Stimulated activated memory B cell treated with anti-CD40 and anti-IgM and Interleukin-4, amounts not matched to agents 10 μg/mL and 1 μg/mL and 100 μg/mL, for 72 hours (primary cell): ENCODE data around the gene NCF4.

Experiments
- ATAC-seq: fragments of 150-1000 bp; cut with Tn5 transposase; 2 replicates; pipeline ENCODE4 v1.10.0; 2021
- H3K27ac Mint-ChIP-seq: one replicate; pipeline ENCODE4 v1.8.0; 2022; ENCODE audit warnings: mild to moderate bottlenecking, mixed read lengths
- H3K27me3 Mint-ChIP-seq: one replicate; pipeline ENCODE4 v1.8.0; 2022; ENCODE audit warnings: mixed read lengths
- H3K36me3 Mint-ChIP-seq: one replicate; pipeline ENCODE4 v1.8.0; 2022; ENCODE audit warnings: mixed read lengths
- H3K4me1 Mint-ChIP-seq: one replicate; pipeline ENCODE4 v1.8.0; 2022; ENCODE audit warnings: mixed read lengths
- H3K4me3 Mint-ChIP-seq: one replicate; pipeline ENCODE4 v1.8.0; 2022; ENCODE audit warnings: mild to moderate bottlenecking, moderate library complexity, mixed read lengths
- H3K9me3 Mint-ChIP-seq: one replicate; pipeline ENCODE4 v1.8.0; 2022; ENCODE audit warnings: mixed read lengths

The NCF4 gene

GRCh38 chr22:36853407-36854099 is 7.3 kb upstream of the NCF4 start:
- no peaks in the 10 kb centered on the region for H3K36me3 Mint-ChIP-seq
- peaks cover 33% of the 10 kb centered on the region for H3K4me1 Mint-ChIP-seq
- H3K4me3 Mint-ChIP-seq: peak overlapping the region; percentile 48
- ATAC-seq: peak; percentile 67
- peak overlapping the region; percentile 86 for H3K27ac Mint-ChIP-seq
- H3K9me3 Mint-ChIP-seq: no peaks in the 10 kb centered on the region
- H3K27me3 Mint-ChIP-seq: peaks cover 21% of the 10 kb centered on the region

GRCh38 chr22:36855478-36855877 is 5.3 kb upstream of the NCF4 start:
- Mint-ChIP-seq H3K4me1 (peaks cover 52% of the 10 kb centered on the region), H3K27me3 (peaks cover 1% of the 10 kb centered on the region), H3K36me3 (peaks cover 8% of the 10 kb centered on the region), H3K4me3 (no peak overlapping the region), H3K9me3 (peaks cover 5% of the 10 kb centered on the region), H3K27ac (peak overlapping the region; percentile 100)
- ATAC-seq: no peak

- peaks cover 5% of the 10 kb centered on the region for H3K9me3 Mint-ChIP-seq
- H3K4me1 Mint-ChIP-seq: peaks cover 56% of the 10 kb centered on the region
- peaks cover 8% of the 10 kb centered on the region for H3K36me3 Mint-ChIP-seq
- H3K4me3 Mint-ChIP-seq: peak overlapping the region; percentile 64
- peak; percentile 67 for ATAC-seq
- H3K27ac Mint-ChIP-seq: peak overlapping the region; percentile 100
- no peaks in the 10 kb centered on the region for H3K27me3 Mint-ChIP-seq
These were observed 4.5 kb upstream of the NCF4 start for GRCh38 chr22:36856121-36856791.

- H3K36me3 Mint-ChIP-seq: peaks cover 8% of the 10 kb centered on the region
- peaks cover 61% of the 10 kb centered on the region for H3K4me1 Mint-ChIP-seq
- peak overlapping the region; percentile 100 for H3K27ac Mint-ChIP-seq
- H3K4me3 Mint-ChIP-seq: no peak overlapping the region
- no peak for ATAC-seq
- H3K27me3 Mint-ChIP-seq: no peaks in the 10 kb centered on the region
- peaks cover 5% of the 10 kb centered on the region for H3K9me3 Mint-ChIP-seq
These were observed 4.0 kb upstream of the NCF4 start for GRCh38 chr22:36856792-36857135.

GRCh38 chr22:36858156-36858555 is 2.6 kb upstream of the NCF4 start:
- Mint-ChIP-seq H3K4me1 (peaks cover 69% of the 10 kb centered on the region), H3K36me3 (peaks cover 8% of the 10 kb centered on the region), H3K4me3 (no peak overlapping the region), H3K27ac (peak overlapping the region; percentile 100), H3K27me3 (no peaks in the 10 kb centered on the region), H3K9me3 (peaks cover 5% of the 10 kb centered on the region)
- ATAC-seq: no peak

- Mint-ChIP-seq H3K36me3 (peaks cover 10% of the 10 kb centered on the region), H3K4me1 (peaks cover 72% of the 10 kb centered on the region), H3K9me3 (peaks cover 5% of the 10 kb centered on the region), H3K4me3 (no peak overlapping the region), H3K27ac (peak overlapping the region; percentile 100), H3K27me3 (no peaks in the 10 kb centered on the region)
- ATAC-seq: no peak
These were observed 1.8 kb upstream of the NCF4 start for GRCh38 chr22:36858966-36859365.

- Mint-ChIP-seq H3K4me3 (peak overlapping the region; percentile 69), H3K36me3 (peaks cover 21% of the 10 kb centered on the region), H3K4me1 (peaks cover 83% of the 10 kb centered on the region), H3K27me3 (no peaks in the 10 kb centered on the region), H3K9me3 (peaks cover 5% of the 10 kb centered on the region), H3K27ac (peak overlapping the region; percentile 100)
- ATAC-seq: no peak
These were observed 789 bp upstream of the NCF4 start for GRCh38 chr22:36860017-36860416.

GRCh38 chr22:36860438-36860820 is 377 bp upstream of the NCF4 start:
- no peak for ATAC-seq
- Mint-ChIP-seq H3K27ac (peak overlapping the region; percentile 100), H3K27me3 (no peaks in the 10 kb centered on the region), H3K36me3 (peaks cover 25% of the 10 kb centered on the region), H3K4me3 (peak overlapping the region; percentile 69), H3K4me1 (peaks cover 87% of the 10 kb centered on the region), H3K9me3 (peaks cover 5% of the 10 kb centered on the region)

- Mint-ChIP-seq H3K27ac (peak overlapping the region; percentile 100), H3K27me3 (no peaks in the 10 kb centered on the region), H3K4me1 (peaks cover 90% of the 10 kb centered on the region), H3K36me3 (peaks cover 46% of the 10 kb centered on the region), H3K4me3 (peak overlapping the region; percentile 76), H3K9me3 (peaks cover 5% of the 10 kb centered on the region)
- peak; percentile 67 for ATAC-seq
These were observed 1.7 kb downstream of the NCF4 start for GRCh38 chr22:36862251-36863242.

GRCh38 chr22:36863281-36863680 is 2.5 kb downstream of the NCF4 start:
- H3K9me3 Mint-ChIP-seq: peaks cover 5% of the 10 kb centered on the region
- H3K4me3 Mint-ChIP-seq: peak overlapping the region; percentile 76
- H3K4me1 Mint-ChIP-seq: peaks cover 82% of the 10 kb centered on the region
- no peaks in the 10 kb centered on the region for H3K27me3 Mint-ChIP-seq
- peak overlapping the region; percentile 100 for H3K27ac Mint-ChIP-seq
- peaks cover 51% of the 10 kb centered on the region for H3K36me3 Mint-ChIP-seq
- no peak for ATAC-seq

GRCh38 chr22:36863979-36864378 is 3.2 kb downstream of the NCF4 start:
- no peak for ATAC-seq
- H3K27ac Mint-ChIP-seq: peak overlapping the region; percentile 100
- peaks cover 78% of the 10 kb centered on the region for H3K4me1 Mint-ChIP-seq
- H3K9me3 Mint-ChIP-seq: peaks cover 5% of the 10 kb centered on the region
- peaks cover 54% of the 10 kb centered on the region for H3K36me3 Mint-ChIP-seq
- no peak overlapping the region for H3K4me3 Mint-ChIP-seq
- H3K27me3 Mint-ChIP-seq: no peaks in the 10 kb centered on the region

GRCh38 chr22:36864454-36865215 is 3.8 kb downstream of the NCF4 start:
- peaks cover 53% of the 10 kb centered on the region for H3K36me3 Mint-ChIP-seq
- H3K27me3 Mint-ChIP-seq: no peaks in the 10 kb centered on the region
- peaks cover 72% of the 10 kb centered on the region for H3K4me1 Mint-ChIP-seq
- no peak for ATAC-seq
- peak overlapping the region; percentile 100 for H3K27ac Mint-ChIP-seq
- peaks cover 5% of the 10 kb centered on the region for H3K9me3 Mint-ChIP-seq
- H3K4me3 Mint-ChIP-seq: peak overlapping the region; percentile 42

- H3K27me3 Mint-ChIP-seq: no peaks in the 10 kb centered on the region
- H3K4me1 Mint-ChIP-seq: peaks cover 66% of the 10 kb centered on the region
- ATAC-seq: no peak
- peak overlapping the region; percentile 42 for H3K4me3 Mint-ChIP-seq
- peaks cover 48% of the 10 kb centered on the region for H3K36me3 Mint-ChIP-seq
- H3K27ac Mint-ChIP-seq: peak overlapping the region; percentile 100
- H3K9me3 Mint-ChIP-seq: peaks cover under 1% of the 10 kb centered on the region
These were observed 4.5 kb downstream of the NCF4 start for GRCh38 chr22:36865346-36865745.

GRCh38 chr22:36867695-36868094 is 6.9 kb downstream of the NCF4 start:
- ATAC-seq: no peak
- Mint-ChIP-seq H3K27me3 (no peaks in the 10 kb centered on the region), H3K27ac (peak overlapping the region; percentile 32), H3K36me3 (peaks cover 72% of the 10 kb centered on the region), H3K9me3 (peaks cover 6% of the 10 kb centered on the region), H3K4me3 (no peak overlapping the region), H3K4me1 (peaks cover 65% of the 10 kb centered on the region)
